K562 (cell line): ENCODE measurements around the gene LTBP2. TPM values are rescaled to one million over a fixed set of nuclear protein-coding genes. Genes with fewer than 3 reads are reported as not detected.
A peak's percentile ranks its signal among the peaks of the same experiment; 100 is the strongest.

Source experiments
- ATAC-seq: fragments of 200-7000 bp; cut with Tn5 transposase; 3 replicates; pipeline ENCODE4 v1.9.1; 2020; ENCODE audit warnings: moderate library complexity
- BruUV-seq: library from RNA; stranded (reverse); fragments of 400-500 nt; replicated peaks from 2 replicates; lab custom pipeline; 2021; lab: Mats Ljungman, UMichigan
- CTCF ChIA-PET: fragments of 300-600 bp; formaldehyde crosslinking; extraction: SDS; loops from one replicate; lab custom pipeline; 2021; ENCODE audit warnings: low intra/inter-chr PET ratio; lab: Yijun Ruan, JAX
- POLR2A ChIA-PET: fragments of 300-600, 350-650 bp; sonication (Branson Sonifier 250); formaldehyde crosslinking; extraction: SDS; loops from one replicate; lab custom pipeline; 2021; ENCODE audit warnings: antibody characterized with exemption, inconsistent platforms; lab: Yijun Ruan, JAX
- DNase-seq, 4 experiments: peaks; one replicate each; pipeline versions ENCODE4 v3.0.0 to v3.0.0-alpha.2; 2011 to 2018; ENCODE audit warnings: low spot score in 3 of 4, mixed read lengths in 3 of 4; ENCODE audit errors: extremely low read depth in 1 of 4
- FAIRE-seq: peaks from 2 replicates; lab custom pipeline; 2011; peaks lifted over from hg19 to GRCh38; lab: Jason Lieb, UNC
- H2AFZ ChIP-seq: 2 replicates; pipeline ENCODE4 v1.6.0; 2011; ENCODE audit warnings: low read depth, low read length, control low read depth, inconsistent platforms
- H3K27ac ChIP-seq: fragments of 200-600 bp; 3 replicates; pipeline ENCODE4 v1.8.0; 2011; ENCODE audit warnings: low read depth, mild to moderate bottlenecking, control low read depth, inconsistent platforms, low read length, moderate library complexity, mixed read lengths; ENCODE audit errors: extremely low read depth
- H3K27me3 ChIP-seq, 2 experiments: fragments of 300-600 bp in 1 of 2; 2 replicates in 1 of 2; 3 replicates in 1 of 2; pipeline versions ENCODE4 v1.6.0 to v1.8.0; 2011; ENCODE audit warnings: inconsistent platforms in 2 of 2, low read length in 2 of 2, mild to moderate bottlenecking in 1 of 2, mixed read lengths in 1 of 2, moderate library complexity in 1 of 2; ENCODE audit not compliant: control insufficient read depth in 2 of 2, insufficient read depth in 2 of 2
- H3K36me3 ChIP-seq: fragments of 300-600 bp; 3 replicates; pipeline ENCODE4 v1.8.0; 2011; ENCODE audit warnings: mild to moderate bottlenecking, low read length, inconsistent platforms; ENCODE audit not compliant: control insufficient read depth, insufficient read depth
- H3K4me1 ChIP-seq, 2 experiments: fragments of 200-600 bp in 1 of 2; replicated peaks in 1 of 2; 2 replicates in 1 of 2; 3 replicates in 1 of 2; pipeline versions ENCODE4 v1.5.1 to v1.8.0; 2011; ENCODE audit warnings: inconsistent platforms in 2 of 2, low read length in 2 of 2, mild to moderate bottlenecking in 1 of 2, mixed read lengths in 1 of 2, moderate library complexity in 1 of 2; ENCODE audit not compliant: control insufficient read depth in 2 of 2, insufficient read depth in 2 of 2
- H3K4me2 ChIP-seq: 2 replicates; pipeline ENCODE4 v1.6.1; 2011; ENCODE audit warnings: low read length, control low read depth, inconsistent platforms, mixed read lengths; ENCODE audit not compliant: insufficient read depth
- H3K4me3 ChIP-seq: fragments of 200-600 bp; sonication (generic), shearing (Covaris generic); 2 replicates; pipeline ENCODE4 v1.5.1; 2016; ENCODE audit warnings: control low read depth, inconsistent platforms
- H3K79me2 ChIP-seq: fragments of 200-600 bp; 3 replicates; pipeline ENCODE4 v1.8.0; 2011; ENCODE audit warnings: low read length, inconsistent platforms; ENCODE audit not compliant: control insufficient read depth, insufficient read depth
- H3K9ac ChIP-seq, 2 experiments: 2 replicates each; pipeline versions ENCODE4 v1.6.0 to v1.6.1; 2011; ENCODE audit warnings: low read depth in 2 of 2, low read length in 2 of 2, control low read depth in 1 of 2, inconsistent platforms in 1 of 2, mild to moderate bottlenecking in 1 of 2, mixed read lengths in 1 of 2; ENCODE audit not compliant: insufficient read depth in 1 of 2
- H3K9me1 ChIP-seq: one replicate; pipeline ENCODE4 v1.6.0; 2011; ENCODE audit warnings: inconsistent platforms, mild to moderate bottlenecking, low read length, moderate library complexity; ENCODE audit not compliant: control insufficient read depth, insufficient read depth
- H3K9me3 ChIP-seq: replicated peaks from 2 replicates; pipeline ENCODE4 v1.5.1; 2011; ENCODE audit warnings: low read depth, low read length, inconsistent platforms; ENCODE audit not compliant: control insufficient read depth, insufficient read depth
- H4K20me1 ChIP-seq: replicated peaks from 2 replicates; pipeline ENCODE4 v1.6.1; 2011; ENCODE audit warnings: low read length, inconsistent platforms, mixed read lengths; ENCODE audit not compliant: control insufficient read depth, insufficient read depth
- CTCF ChIP-seq, 3 experiments: IDR thresholded peaks in 2 of 3; conservative IDR thresholded peaks in 1 of 3; 2 replicates each; pipeline ENCODE4 v1.5.1; 2011 to 2012; ENCODE audit warnings: low read length in 3 of 3, mild to moderate bottlenecking in 3 of 3, control low read depth in 2 of 3, improper control_type of control experiment in 1 of 3, inconsistent platforms in 1 of 3, low read depth in 1 of 3, mixed read lengths in 1 of 3, moderate library complexity in 1 of 3; ENCODE audit not compliant: insufficient read depth in 2 of 3
- GTF3C2 ChIP-seq: IDR thresholded peaks from 3 replicates; pipeline ENCODE4 v1.6.1; 2011; ENCODE audit warnings: borderline replicate concordance, mild to moderate bottlenecking, moderate library complexity; ENCODE audit not compliant: insufficient read length; ENCODE audit errors: extremely low read depth
- KDM4B ChIP-seq, 2 experiments: fragments of 450-650 bp in 1 of 2; sonication (generic) in 1 of 2; IDR thresholded peaks; 2 replicates each; pipeline ENCODE4 v1.6.1; 2016 to 2017; ENCODE audit warnings: borderline replicate concordance in 2 of 2, antibody characterized with exemption in 1 of 2, low read depth in 1 of 2, mild to moderate bottlenecking in 1 of 2
- PYGO2 ChIP-seq: fragments of 450-650 bp; IDR thresholded peaks from 2 replicates; pipeline ENCODE4 v1.6.1; 2016; ENCODE audit warnings: mild to moderate bottlenecking, missing genetic modification characterization, moderate library complexity, missing compliant biosample characterization
- REST ChIP-seq, 2 experiments: fragments of 450-650 bp; formaldehyde crosslinking in 1 of 2; IDR thresholded peaks; 2 replicates each; pipeline versions ENCODE4 v1.4.0 to v1.6.1; 2014 to 2020; ENCODE audit warnings: mild to moderate bottlenecking in 2 of 2, borderline replicate concordance in 1 of 2, low read depth in 1 of 2
- SRSF7 ChIP-seq: fragments of 200-400 bp; formaldehyde crosslinking; optimal IDR thresholded peaks from 2 replicates; pipeline ENCODE3; 2017; ENCODE audit warnings: mild to moderate bottlenecking, low read depth, low read length
- WGBS: fragments of 100-300 bp; shearing (Covaris generic); methylation state at CpG from one replicate; pipeline ENCODE4 v1.1.6; 2016; ENCODE audit warnings: low coverage, mixed read lengths; ENCODE audit not compliant: insufficient coverage; ENCODE audit errors: missing lambda C conversion rate; 5-methylcytosine and 5-hydroxymethylcytosine counted together
- in situ Hi-C: fragments of 300-500 bp; cut with MboI; formaldehyde crosslinking; loops from 4 replicates; pipeline ENCODE4 v1.15.0; 2018; ENCODE audit warnings: inconsistent platforms, mixed read lengths
- intact Hi-C: fragments of 100-400 bp; cut with micrococcal nuclease; formaldehyde crosslinking; loops from 2 replicates; pipeline ENCODE4 v1.14.2; 2022
- polyA plus RNA-seq, 8 experiments: library from polyadenylated mRNA; depleted of rRNA in 4 of 8; stranded (reverse) in 5 of 8; unstranded in 3 of 8; fragments of >200 nt; fragmentation: Nextera tagmentation in 2 of 8; fragmentation: Illumina TruSeq in 1 of 8; extraction: Ambion mirVana in 2 of 8; extraction: Trizol in 1 of 8; gene quantifications; 2 replicates each; pipeline versions ENCODE4 v1.2.1 to v1.2.3, GENCODE V29; 2011 to 2014; ENCODE audit warnings: inconsistent platforms in 1 of 8, missing spikeins in 1 of 8
- total RNA-seq, 7 experiments: library from RNA; depleted of rRNA in 6 of 7; stranded (reverse); fragments of >200 nt in 6 of 7; fragmentation: Illumina TruSeq in 2 of 7; extraction: Trizol in 2 of 7; gene quantifications; 2 replicates each; pipeline versions ENCODE4 v1.2.1 to v1.2.3, GENCODE V29; 2011 to 2021; ENCODE audit warnings: low replicate concordance in 1 of 7

LTBP2 gene
- total and polyA plus RNA-seq, 9 of the 15 experiments (the other 6 are each of a cell fraction or from before 2014, with no cell fraction given): under 0.01 to 0.18 (median 0.03) TPM; not detected in 3

GRCh38 chr14:74478996-74479635 lies 132.9 kb downstream of the LTBP2 start:
- no peaks in the 10 kb centered on the region; the same call in 1 of the 2 replicates for H4K20me1 ChIP-seq
- no peaks in the 10 kb centered on the region for H3K9me3 ChIP-seq
- intact Hi-C loops (loop anchor here (1.0 kb wide), 1 partner anchor 117 kb away; no protein-coding TSS in a partner anchor), in situ Hi-C loops (loop anchor here (10.0 kb wide), 1 partner anchor 114 kb away; no protein-coding TSS in a partner anchor)
- H3K79me2 ChIP-seq: no peaks in the 10 kb centered on the region
- ATAC-seq: no peak
- no peaks in the 10 kb centered on the region for H3K9me1 ChIP-seq
- DNase-seq: peak in 1 of 4 experiments; percentile 13
- no peaks in the 10 kb centered on the region for H3K4me1 ChIP-seq
- H3K4me3 ChIP-seq: no peak overlapping the region
- no peak overlapping the region for H2AFZ ChIP-seq
- FAIRE-seq: no peak
- ChIA-PET CTCF (interaction anchor here (1.5 kb wide), 1 partner anchor 117 kb away, joined by 6 read pairs; no protein-coding TSS in a partner anchor), POLR2A (interaction anchor here (1.1 kb wide), 1 partner anchor 14 kb away, joined by 4 read pairs; the partner anchor contains the start of genes ISCA2 and NPC2)
- H3K4me2 ChIP-seq: no peak overlapping the region
- no peaks in the 10 kb centered on the region for H3K27me3 ChIP-seq
- H3K36me3 ChIP-seq: no peaks in the 10 kb centered on the region
- no peak overlapping the region for H3K9ac ChIP-seq
- no TSS peak for BruUV-seq
- 65% methylated on average over 2 of the region's 2 CpGs for WGBS
- H3K27ac ChIP-seq: no peak overlapping the region
- TF ChIP-seq CTCF (IDR thresholded peaks at IDR 0.05 in 2 of 3, conservative IDR thresholded peaks at IDR 0.05 in 1 of 3; ENCODE audit: insufficient read depth in 2 of 3, low read depth in 1 of 3, low read length in 3 of 3) (peak; percentile 46 to 70 (median 56)), PYGO2 (tag) (no peak), SRSF7 (no peak), KDM4B (IDR thresholded peaks at IDR 0.05; ENCODE audit: borderline replicate concordance in 2 of 2, low read depth in 1 of 2) (no peak), REST (IDR thresholded peaks at IDR 0.05; ENCODE audit: borderline replicate concordance) (peak; percentile 36; the same call in 1 of the 2 replicates), REST (CRISPR knock-in tag; IDR thresholded peaks at IDR 0.05; ENCODE audit: low read depth) (no peak), GTF3C2 (no peak)
